PFSK-1 (cell line): ENCODE results near the gene RFFL.

Source experiments
- FOXP2 ChIP-seq: optimal IDR thresholded peaks from 2 replicates; pipeline ENCODE3; 2011; ENCODE audit warnings: borderline replicate concordance, control low read depth, inconsistent platforms; ENCODE audit not compliant: insufficient read depth; ENCODE audit errors: extremely low read length, extremely low read depth
- POLR2AphosphoS5 ChIP-seq: IDR thresholded peaks from 2 replicates; pipeline ENCODE4 v1.6.1; 2012; ENCODE audit warnings: low read depth, mild to moderate bottlenecking, control low read depth, low read length, moderate library complexity
- SIN3A ChIP-seq: IDR thresholded peaks from 2 replicates; pipeline ENCODE4 v1.6.1; 2012; ENCODE audit warnings: mild to moderate bottlenecking, low read length, moderate library complexity, borderline replicate concordance; ENCODE audit not compliant: insufficient read depth
- TAF1 ChIP-seq: IDR thresholded peaks from 2 replicates; pipeline ENCODE4 v1.6.1; 2012; ENCODE audit warnings: low read length, control low read depth, borderline replicate concordance; ENCODE audit not compliant: insufficient read depth
- TF ChIP-seq, protein P1 (sequence below), 2 experiments: IDR thresholded peaks; 2 replicates each; pipeline versions ENCODE4 v1.6.1 to v1.8.0; 2011 to 2012; ENCODE audit warnings: low read depth in 2 of 2, low read length in 2 of 2, control low read depth in 1 of 2, inconsistent platforms in 1 of 2, mild to moderate bottlenecking in 1 of 2, moderate library complexity in 1 of 2; ENCODE audit not compliant: insufficient read depth in 1 of 2

RFFL gene

DNA sequence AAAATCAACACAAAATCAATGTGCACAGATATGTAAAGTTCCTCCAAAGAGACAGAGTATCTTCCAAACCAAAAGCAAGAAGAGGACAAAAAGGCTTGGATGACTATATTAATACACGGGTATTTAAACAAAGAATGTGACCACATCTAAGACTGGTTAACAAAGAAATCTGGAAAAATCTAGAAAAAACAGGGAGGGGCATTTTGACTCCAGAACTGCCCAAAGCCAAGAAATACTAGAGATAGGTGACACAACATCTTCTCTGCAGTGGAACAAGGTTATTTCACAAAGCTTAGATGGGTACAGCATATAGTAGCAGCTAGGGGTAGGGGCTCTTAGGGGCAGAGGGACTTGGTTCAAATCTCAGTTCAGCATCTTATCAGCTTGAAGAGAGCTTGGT is 10.3 kb downstream of the RFFL start:
- TF ChIP-seq, protein P1, sequence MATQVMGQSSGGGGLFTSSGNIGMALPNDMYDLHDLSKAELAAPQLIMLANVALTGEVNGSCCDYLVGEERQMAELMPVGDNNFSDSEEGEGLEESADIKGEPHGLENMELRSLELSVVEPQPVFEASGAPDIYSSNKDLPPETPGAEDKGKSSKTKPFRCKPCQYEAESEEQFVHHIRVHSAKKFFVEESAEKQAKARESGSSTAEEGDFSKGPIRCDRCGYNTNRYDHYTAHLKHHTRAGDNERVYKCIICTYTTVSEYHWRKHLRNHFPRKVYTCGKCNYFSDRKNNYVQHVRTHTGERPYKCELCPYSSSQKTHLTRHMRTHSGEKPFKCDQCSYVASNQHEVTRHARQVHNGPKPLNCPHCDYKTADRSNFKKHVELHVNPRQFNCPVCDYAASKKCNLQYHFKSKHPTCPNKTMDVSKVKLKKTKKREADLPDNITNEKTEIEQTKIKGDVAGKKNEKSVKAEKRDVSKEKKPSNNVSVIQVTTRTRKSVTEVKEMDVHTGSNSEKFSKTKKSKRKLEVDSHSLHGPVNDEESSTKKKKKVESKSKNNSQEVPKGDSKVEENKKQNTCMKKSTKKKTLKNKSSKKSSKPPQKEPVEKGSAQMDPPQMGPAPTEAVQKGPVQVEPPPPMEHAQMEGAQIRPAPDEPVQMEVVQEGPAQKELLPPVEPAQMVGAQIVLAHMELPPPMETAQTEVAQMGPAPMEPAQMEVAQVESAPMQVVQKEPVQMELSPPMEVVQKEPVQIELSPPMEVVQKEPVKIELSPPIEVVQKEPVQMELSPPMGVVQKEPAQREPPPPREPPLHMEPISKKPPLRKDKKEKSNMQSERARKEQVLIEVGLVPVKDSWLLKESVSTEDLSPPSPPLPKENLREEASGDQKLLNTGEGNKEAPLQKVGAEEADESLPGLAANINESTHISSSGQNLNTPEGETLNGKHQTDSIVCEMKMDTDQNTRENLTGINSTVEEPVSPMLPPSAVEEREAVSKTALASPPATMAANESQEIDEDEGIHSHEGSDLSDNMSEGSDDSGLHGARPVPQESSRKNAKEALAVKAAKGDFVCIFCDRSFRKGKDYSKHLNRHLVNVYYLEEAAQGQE (IDR thresholded peaks at IDR 0.05; ENCODE audit: insufficient read depth in 1 of 2, low read depth in 2 of 2, low read length in 2 of 2) = no peak
- no peak for TF ChIP-seq SIN3A
- no peak for TF ChIP-seq POLR2AphosphoS5
- TF ChIP-seq TAF1 = no peak
- no peak for TF ChIP-seq FOXP2

DNA sequence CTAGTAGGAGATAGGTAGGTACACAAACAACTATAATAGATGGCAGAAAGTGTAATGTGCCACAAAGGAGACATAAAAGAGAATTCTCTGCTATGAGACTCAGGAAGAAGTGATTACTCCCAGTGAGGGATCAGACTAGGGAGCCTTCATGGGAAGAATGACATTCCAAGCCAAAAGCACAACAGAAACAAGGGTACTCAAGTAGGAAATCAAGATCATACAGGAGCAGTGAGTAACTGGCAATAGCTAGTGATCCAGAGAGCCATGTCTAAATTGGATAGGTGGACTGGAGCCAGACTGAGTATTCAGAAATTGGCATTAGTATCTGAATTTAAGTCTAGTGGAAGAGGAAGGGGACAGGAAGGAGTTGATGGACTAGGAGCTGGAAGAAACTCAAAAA is 10.7 kb downstream of the RFFL start:
- TF ChIP-seq SIN3A (no peak), POLR2AphosphoS5 (no peak), TAF1 (no peak), FOXP2 (no peak)
- TF ChIP-seq, protein P1 (IDR thresholded peaks at IDR 0.05; ENCODE audit: insufficient read depth in 1 of 2, low read depth in 2 of 2, low read length in 2 of 2) = no peak

DNA sequence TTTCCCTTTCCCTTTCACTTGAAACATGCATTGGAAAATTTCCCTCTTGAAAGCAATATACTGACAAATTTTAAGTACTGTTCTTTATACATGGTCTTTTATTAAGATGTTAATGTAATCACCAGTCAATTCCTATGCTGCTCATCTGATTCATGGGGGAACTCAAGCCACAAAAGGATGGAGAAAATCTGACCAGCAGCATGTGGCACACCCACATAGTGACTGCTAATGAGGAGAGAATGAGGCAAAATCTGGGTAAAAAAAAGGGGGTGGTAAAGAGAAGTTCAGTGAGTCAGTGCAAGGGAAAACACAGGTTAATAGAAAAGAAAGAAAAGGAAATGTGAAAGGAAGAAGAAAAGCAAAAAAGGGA is 11.3 kb downstream of the RFFL start:
- TF ChIP-seq FOXP2 (no peak), SIN3A (no peak), TAF1 (no peak), POLR2AphosphoS5 (no peak)
- TF ChIP-seq, protein P1 (IDR thresholded peaks at IDR 0.05; ENCODE audit: insufficient read depth in 1 of 2, low read depth in 2 of 2, low read length in 2 of 2) = no peak

DNA sequence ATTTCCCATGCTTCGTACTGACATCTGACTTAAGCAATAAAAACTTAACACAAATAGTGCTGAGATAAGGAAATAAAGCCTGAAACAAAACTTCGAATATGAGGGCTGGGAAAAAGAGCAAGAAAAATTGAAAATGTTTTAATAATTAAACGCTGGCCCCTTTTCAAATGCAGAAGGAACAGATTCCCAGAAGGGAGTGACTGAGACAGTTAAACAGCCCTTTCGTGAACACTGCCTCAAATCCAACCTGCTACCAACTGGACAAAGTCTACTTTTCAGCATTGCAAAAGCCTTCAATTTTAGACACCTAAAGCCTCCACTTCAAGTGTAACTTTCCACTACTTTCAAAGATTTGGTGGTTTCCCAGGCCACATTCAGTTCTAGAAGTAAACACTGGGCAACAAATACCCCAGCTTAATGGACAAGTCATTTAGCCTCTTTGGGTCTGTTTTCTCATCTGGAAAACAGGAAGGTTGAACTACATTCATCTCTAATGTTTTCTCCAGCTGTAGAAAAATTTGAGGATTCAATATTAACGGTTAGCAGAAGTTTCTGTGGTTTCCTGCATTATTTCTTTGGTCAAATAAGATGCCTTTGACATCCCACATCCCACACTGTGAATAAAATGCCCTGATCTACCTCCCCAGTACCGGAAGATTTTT is 11.8 kb downstream of the RFFL start:
- TF ChIP-seq FOXP2 (no peak), TAF1 (no peak)

DNA sequence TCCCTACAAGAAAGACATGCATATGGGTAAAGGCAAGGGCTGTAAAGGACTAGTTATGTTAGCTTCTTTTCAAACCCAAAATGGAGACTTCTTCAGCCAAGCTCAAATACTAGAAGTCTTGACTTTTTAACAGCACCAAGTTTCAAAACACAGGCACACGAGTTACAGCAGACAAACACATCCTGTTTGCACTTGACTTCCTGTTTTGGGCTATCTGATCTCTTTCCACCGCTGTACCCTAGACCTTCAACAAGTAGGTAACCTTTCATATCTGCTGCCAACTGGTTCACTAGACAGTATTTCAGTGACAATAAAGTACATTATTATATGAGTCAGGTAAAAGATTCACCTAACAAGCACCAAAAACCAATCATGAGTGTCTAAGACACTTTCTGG is 12.3 kb downstream of the RFFL start:
- TF ChIP-seq, protein P1 (IDR thresholded peaks at IDR 0.05; ENCODE audit: insufficient read depth in 1 of 2, low read depth in 2 of 2, low read length in 2 of 2) = no peak
- no peak for TF ChIP-seq FOXP2
- TF ChIP-seq SIN3A = no peak
- no peak for TF ChIP-seq TAF1
- TF ChIP-seq POLR2AphosphoS5 = no peak
